Endometrial microvascular endothelial cells (primary cell): Measurements from ENCODE around the gene EXD2. TPM values are rescaled to one million over a fixed set of nuclear protein-coding genes. Genes with fewer than 3 reads are reported as not detected.
"Not testable (repeated sequence)": the region's sequence is repeated elsewhere in the genome, so short reads cannot be mapped to it uniquely, and the experiment has no call there.

Source experiments
- in situ Hi-C: cut with HindIII; loops from 2 replicates; pipeline ENCODE4 v1.10.0; 2017; ENCODE audit warnings: low sequenced_read_pairs, low pct_unique_long_range_greater_than_20kb; ENCODE audit errors: inconsistent ontology term
- total RNA-seq: library from RNA; depleted of rRNA; stranded (reverse); fragments of >200 nt; gene quantifications from one replicate; pipeline ENCODE4 v1.2.3, GENCODE V29; 2015; ENCODE audit errors: inconsistent ontology term

EXD2 gene
- total RNA-seq, 1 donor from 2014 or later = 30.5 TPM

DNA sequence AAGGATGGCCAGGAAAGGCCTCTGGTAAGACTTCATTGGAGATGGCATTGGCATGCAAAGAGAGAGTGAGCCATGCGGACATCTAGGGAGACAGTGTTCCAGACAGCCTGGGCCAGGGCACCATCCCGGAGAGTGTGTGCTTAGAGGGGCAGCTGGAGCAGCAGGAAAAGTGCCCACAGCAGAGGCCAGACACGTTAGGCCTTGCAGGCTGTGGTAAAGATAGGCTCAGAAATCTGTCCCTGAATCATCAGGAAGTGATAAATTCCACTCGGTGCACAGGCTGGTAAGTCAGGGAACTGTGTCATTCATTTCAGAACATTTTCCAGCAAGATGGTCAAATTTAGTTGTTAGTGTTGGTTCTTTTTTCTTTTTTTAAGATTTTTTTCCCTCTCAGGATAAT lies 77.5 kb downstream of the EXD2 start:
- in situ Hi-C loops = no loop called here

- in situ Hi-C loops = no loop called here
Observed at GRCh38 chr14:69269381-69269780, 78.1 kb downstream of the EXD2 start.

GRCh38 chr14:69270097-69270496 lies 78.8 kb downstream of the EXD2 start:
- in situ Hi-C loops = no loop called here

- in situ Hi-C loops = no loop called here
Observed at GRCh38 chr14:69270795-69271708, 79.8 kb downstream of the EXD2 start.

GRCh38 chr14:69274321-69274720 lies 83.0 kb downstream of the EXD2 start:
- in situ Hi-C loops = no loop called here

DNA sequence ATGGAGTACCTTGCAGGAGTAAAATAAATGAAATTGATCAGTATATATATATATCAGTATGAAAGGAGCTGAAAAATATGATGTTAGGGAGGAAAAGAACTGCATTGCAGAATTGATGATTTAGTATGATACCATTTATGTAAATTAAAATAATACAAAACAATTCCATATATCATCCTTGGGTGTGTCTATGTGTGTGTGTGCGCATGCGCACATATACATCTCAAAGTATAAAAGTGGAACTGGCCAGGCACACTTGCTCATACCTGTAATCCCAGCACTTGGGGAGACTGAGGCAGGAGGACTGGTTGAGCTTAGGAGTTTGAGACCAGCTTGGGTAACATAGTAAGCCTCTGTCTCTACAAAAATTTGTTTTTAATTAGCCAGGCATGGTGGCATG lies 84.0 kb downstream of the EXD2 start:
- in situ Hi-C loops = no loop called here

DNA sequence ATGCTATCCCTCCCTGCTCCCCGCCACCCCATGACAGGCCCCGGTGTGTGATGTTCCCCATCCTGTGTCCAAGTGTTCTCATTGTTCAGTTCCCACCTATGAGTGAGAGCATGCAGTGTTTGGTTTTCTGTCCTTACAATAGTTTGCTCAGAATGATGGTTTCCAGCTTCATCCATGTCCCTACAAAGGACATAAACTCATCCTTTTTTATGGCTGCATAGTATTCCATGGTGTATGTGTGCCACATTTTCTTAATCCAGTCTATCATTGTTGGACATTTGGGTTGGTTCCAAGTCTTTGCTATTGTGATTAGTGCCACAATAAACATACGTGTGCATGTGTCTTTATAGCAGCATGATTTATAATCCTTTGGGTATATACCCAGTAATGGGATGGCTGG lies 86.1 kb downstream of the EXD2 start:
- in situ Hi-C loops = not testable (repeated sequence)

DNA sequence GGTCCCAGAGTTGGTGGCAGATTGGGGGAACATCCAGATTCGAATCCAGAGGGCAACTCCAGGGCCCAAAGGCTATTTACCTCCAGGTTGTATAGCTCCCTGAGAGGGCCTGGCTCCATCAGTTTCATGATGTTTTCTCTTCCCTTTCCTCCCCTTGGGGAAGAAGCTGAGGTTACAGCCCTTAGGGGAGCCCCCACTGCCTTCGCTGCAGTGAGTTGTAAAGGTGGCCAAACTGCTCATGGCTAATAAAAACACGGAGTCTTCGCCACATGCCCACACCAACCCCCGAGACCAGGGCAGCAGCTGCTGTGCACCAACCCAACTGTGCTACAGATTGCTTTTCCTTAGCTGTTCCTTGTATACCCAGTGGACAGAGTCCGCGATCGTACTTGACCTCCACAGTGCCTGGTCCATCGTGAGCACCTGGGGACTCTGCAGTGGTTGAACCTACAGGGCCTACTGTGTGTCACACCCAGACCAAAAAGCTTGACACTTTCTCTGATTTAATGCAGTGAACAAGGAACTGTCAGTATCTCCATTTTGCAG lies 89.5 kb downstream of the EXD2 start:
- in situ Hi-C loops = no loop called here

- in situ Hi-C loops = no loop called here
Observed at GRCh38 chr14:69281450-69282169, 90.3 kb downstream of the EXD2 start.

- in situ Hi-C loops = no loop called here
Observed at GRCh38 chr14:69282448-69282847, 91.2 kb downstream of the EXD2 start.

- in situ Hi-C loops = no loop called here
Observed at GRCh38 chr14:69284170-69284569, 92.9 kb downstream of the EXD2 start.

- in situ Hi-C loops = no loop called here
Observed at GRCh38 chr14:69285661-69286255, 94.5 kb downstream of the EXD2 start.

DNA sequence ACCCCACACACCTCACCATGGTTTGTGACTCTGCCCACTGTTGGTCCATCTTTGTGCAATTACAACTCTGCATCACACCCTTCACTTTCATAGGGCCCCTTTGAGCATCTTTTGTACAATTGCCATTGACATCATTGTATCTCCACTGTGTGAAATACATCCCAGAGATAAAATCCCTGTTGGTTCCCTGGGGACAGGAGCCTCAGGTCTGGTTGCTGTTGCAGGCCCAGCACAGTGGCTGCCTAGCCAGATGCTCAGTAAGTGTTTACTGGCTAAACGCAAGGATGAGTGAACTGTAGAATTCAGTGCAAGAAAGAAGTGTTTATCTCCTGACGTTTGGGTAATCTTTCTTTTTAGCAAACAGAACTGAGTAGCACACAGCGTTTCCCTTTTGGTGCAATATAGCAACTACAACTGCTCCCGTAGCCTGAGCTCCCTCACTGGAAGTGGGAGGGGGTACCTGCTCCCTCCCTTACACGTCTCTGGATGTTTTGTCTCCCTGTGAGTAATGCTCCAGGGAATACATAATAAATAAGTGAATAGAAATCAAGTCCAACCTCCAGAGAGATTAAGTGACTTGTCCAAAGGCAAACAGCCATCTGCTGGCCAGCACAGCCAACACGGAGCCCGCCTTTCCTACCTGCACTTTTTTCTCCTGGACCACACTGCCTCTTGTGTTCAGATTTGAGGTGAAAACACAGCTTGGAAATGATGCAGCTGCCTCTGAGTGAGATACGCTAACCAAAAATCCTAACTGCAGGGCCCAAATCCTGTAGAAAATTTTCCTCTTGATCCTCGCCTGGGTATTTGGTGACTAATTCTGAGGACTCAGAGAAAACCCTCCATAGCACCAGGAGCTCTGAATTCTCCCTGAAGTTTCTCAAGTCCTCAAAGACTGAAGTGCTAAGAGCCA lies 96.1 kb downstream of the EXD2 start:
- in situ Hi-C loops = no loop called here

DNA sequence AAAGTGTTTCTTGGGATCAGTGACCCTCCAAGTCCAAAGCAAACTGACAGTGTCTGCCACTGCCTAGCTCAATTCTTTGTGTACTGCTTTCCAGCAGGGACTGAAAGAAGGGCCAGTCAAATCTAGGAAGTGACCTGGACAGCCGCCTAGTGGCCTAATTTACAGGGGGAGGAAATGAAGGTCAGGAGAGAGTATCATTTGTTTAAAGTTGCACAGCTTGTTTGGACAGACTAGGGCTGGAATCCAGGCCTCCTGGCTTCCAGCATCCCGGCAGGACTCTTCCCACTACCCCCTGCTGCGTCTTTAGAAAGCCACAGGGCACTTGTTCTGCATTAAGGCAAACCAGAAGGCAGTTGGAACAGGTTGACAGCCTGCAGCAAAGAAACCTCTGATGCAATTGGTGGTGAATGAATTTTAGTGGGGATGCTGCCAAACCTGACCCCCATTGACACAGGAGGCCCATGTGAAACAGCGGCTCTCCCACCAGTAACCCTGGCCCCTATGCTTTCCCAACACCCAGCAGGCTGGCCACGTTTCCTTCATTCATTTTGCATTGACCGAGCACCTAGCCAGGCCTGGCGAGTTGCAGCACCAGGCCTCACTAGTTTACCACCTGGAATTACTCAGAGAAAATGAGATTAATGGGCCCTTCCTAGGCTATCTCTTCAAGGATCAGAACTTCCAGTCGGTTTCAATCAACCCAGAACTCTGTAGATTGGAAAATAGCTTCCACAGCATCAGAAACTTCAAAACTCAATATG lies 96.9 kb downstream of the EXD2 start:
- in situ Hi-C loops = no loop called here

GRCh38 chr14:69288956-69289705 lies 97.8 kb downstream of the EXD2 start:
- in situ Hi-C loops = no loop called here

DNA sequence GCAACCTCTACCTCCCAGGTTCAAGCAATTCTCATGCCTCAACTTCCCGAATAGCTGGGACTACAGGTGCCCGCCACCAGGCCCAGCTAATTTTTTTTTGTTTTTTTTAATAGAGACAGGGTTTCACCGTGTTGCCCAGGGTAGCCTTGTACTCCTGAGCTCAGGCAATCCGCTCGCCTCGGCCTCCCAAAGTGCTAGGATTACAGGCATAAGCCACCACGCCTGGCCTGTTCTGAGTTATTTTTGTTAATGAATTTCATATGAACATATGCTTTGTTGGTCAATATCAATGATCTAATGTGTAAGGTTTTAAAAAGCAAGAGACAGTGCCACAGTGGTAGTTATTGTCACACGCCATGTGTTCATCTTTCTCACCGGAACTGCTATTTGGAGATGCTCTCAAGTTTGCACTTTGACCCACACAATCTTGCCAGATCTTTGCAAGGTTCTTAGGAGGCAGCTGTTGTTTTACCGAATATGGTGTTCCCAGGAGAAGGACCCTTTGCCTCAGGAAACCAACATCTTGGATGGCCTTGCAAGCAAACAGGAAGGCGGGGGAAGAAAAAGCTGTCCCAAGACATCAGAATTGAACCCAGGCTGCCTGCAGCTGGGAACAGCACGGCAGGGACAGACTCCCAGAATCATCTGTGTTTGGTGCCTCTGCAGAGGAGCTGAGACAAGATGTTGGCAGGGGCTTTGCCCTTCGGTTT lies 98.7 kb downstream of the EXD2 start:
- in situ Hi-C loops = no loop called here

GRCh38 chr14:69290881-69291280 lies 99.6 kb downstream of the EXD2 start:
- in situ Hi-C loops = not testable (repeated sequence)
